PFSK-1 (cell line): ENCODE data around the gene CDX1.

Source experiments
- FOXP2 ChIP-seq: optimal IDR thresholded peaks from 2 replicates; pipeline ENCODE3; 2011; ENCODE audit warnings: borderline replicate concordance, control low read depth, inconsistent platforms; ENCODE audit not compliant: insufficient read depth; ENCODE audit errors: extremely low read length, extremely low read depth
- POLR2AphosphoS5 ChIP-seq: IDR thresholded peaks from 2 replicates; pipeline ENCODE4 v1.6.1; 2012; ENCODE audit warnings: low read depth, mild to moderate bottlenecking, control low read depth, low read length, moderate library complexity
- SIN3A ChIP-seq: IDR thresholded peaks from 2 replicates; pipeline ENCODE4 v1.6.1; 2012; ENCODE audit warnings: mild to moderate bottlenecking, low read length, moderate library complexity, borderline replicate concordance; ENCODE audit not compliant: insufficient read depth
- TAF1 ChIP-seq: IDR thresholded peaks from 2 replicates; pipeline ENCODE4 v1.6.1; 2012; ENCODE audit warnings: low read length, control low read depth, borderline replicate concordance; ENCODE audit not compliant: insufficient read depth
- TF ChIP-seq, protein P1 (sequence below), 2 experiments: IDR thresholded peaks; 2 replicates each; pipeline versions ENCODE4 v1.6.1 to v1.8.0; 2011 to 2012; ENCODE audit warnings: low read depth in 2 of 2, low read length in 2 of 2, control low read depth in 1 of 2, inconsistent platforms in 1 of 2, mild to moderate bottlenecking in 1 of 2, moderate library complexity in 1 of 2; ENCODE audit not compliant: insufficient read depth in 1 of 2

The CDX1 gene

DNA sequence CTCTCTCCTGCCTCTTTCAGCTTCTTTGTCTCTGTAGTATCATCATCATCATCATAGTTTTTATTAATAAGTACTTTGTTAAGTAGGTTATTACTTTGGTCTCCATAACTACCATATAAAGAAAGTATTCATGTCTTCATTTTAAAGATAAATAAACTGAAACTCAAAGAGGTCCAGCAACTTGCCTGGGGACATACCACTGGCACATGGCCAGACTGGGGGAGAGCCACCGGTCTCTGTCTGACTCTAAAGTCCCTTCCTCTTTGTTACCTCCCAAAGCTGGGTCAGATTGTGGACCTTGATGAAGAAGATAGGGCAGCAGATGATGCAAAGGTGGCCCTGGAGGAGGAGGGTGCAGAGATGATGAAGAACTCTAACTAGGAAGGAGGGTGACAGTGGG lies 8.5 kb downstream of the CDX1 start:
- TF ChIP-seq SIN3A = no peak
- no peak for TF ChIP-seq FOXP2
- TF ChIP-seq, protein P1, sequence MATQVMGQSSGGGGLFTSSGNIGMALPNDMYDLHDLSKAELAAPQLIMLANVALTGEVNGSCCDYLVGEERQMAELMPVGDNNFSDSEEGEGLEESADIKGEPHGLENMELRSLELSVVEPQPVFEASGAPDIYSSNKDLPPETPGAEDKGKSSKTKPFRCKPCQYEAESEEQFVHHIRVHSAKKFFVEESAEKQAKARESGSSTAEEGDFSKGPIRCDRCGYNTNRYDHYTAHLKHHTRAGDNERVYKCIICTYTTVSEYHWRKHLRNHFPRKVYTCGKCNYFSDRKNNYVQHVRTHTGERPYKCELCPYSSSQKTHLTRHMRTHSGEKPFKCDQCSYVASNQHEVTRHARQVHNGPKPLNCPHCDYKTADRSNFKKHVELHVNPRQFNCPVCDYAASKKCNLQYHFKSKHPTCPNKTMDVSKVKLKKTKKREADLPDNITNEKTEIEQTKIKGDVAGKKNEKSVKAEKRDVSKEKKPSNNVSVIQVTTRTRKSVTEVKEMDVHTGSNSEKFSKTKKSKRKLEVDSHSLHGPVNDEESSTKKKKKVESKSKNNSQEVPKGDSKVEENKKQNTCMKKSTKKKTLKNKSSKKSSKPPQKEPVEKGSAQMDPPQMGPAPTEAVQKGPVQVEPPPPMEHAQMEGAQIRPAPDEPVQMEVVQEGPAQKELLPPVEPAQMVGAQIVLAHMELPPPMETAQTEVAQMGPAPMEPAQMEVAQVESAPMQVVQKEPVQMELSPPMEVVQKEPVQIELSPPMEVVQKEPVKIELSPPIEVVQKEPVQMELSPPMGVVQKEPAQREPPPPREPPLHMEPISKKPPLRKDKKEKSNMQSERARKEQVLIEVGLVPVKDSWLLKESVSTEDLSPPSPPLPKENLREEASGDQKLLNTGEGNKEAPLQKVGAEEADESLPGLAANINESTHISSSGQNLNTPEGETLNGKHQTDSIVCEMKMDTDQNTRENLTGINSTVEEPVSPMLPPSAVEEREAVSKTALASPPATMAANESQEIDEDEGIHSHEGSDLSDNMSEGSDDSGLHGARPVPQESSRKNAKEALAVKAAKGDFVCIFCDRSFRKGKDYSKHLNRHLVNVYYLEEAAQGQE (IDR thresholded peaks at IDR 0.05; ENCODE audit: insufficient read depth in 1 of 2, low read depth in 2 of 2, low read length in 2 of 2) = no peak
- no peak for TF ChIP-seq TAF1
- TF ChIP-seq POLR2AphosphoS5 = no peak

DNA sequence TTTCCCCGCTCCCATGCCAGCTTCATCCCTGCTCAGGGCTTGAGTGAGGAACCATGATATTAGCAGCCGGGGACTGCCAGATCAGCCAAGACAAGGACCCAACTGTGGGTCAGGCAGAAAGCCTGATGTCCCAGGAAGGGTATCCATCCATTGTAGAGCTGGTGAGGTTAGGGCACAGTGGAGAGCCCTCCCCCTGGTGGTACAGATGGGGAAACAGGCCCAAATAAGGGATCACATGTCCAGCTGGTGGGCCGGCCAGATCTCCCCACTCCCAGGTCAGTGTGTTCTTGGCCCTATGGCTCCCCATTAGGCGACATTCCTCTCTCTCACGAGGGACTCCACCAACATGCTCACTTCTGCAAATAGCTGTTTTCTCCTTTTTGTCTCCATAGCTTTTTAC lies 9.0 kb downstream of the CDX1 start:
- TF ChIP-seq, protein P1 (IDR thresholded peaks at IDR 0.05; ENCODE audit: insufficient read depth in 1 of 2, low read depth in 2 of 2, low read length in 2 of 2) = no peak
- TF ChIP-seq POLR2AphosphoS5 = no peak
- no peak for TF ChIP-seq TAF1
- TF ChIP-seq FOXP2 = no peak
- TF ChIP-seq SIN3A = no peak

GRCh38 chr5:150176745-150177477 lies 10.3 kb downstream of the CDX1 start:
- TF ChIP-seq, protein P1 (IDR thresholded peaks at IDR 0.05; ENCODE audit: insufficient read depth in 1 of 2, low read depth in 2 of 2, low read length in 2 of 2) = no peak
- TF ChIP-seq FOXP2 (no peak), SIN3A (no peak), TAF1 (no peak), POLR2AphosphoS5 (no peak)

GRCh38 chr5:150177721-150178120 lies 11.1 kb downstream of the CDX1 start:
- TF ChIP-seq POLR2AphosphoS5 = no peak
- TF ChIP-seq, protein P1 (IDR thresholded peaks at IDR 0.05; ENCODE audit: insufficient read depth in 1 of 2, low read depth in 2 of 2, low read length in 2 of 2) = no peak
- TF ChIP-seq SIN3A = no peak
- no peak for TF ChIP-seq FOXP2

DNA sequence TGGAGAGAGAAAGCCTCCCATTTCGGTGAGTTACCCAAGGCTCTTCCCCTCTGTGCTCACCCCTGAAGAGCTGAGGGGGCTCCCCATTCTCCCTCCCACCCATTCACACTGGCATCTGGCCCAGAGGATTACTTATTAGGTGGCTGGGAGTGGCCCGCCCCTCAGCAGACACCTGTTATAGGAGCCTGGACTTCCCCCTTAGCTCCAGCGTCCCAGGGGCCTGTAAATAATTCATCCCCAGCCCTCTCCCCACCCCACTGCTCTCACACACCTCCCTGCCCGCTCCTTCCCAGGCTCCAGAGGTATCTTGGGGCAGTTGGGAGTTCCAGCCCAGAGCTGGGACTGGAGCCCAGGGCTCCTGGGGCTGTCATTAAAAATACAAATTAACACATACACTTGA lies 11.7 kb downstream of the CDX1 start:
- TF ChIP-seq SIN3A (no peak), FOXP2 (no peak), TAF1 (no peak), POLR2AphosphoS5 (no peak)
- TF ChIP-seq, protein P1 (IDR thresholded peaks at IDR 0.05; ENCODE audit: insufficient read depth in 1 of 2, low read depth in 2 of 2, low read length in 2 of 2) = no peak
